ENCODE measurements around the gene ARID1B. TPM values are rescaled to one million over a fixed set of nuclear protein-coding genes. Genes with fewer than 3 reads are reported as not detected.

ARID1B gene
- total and polyA plus RNA-seq, 9 of the 15 experiments (the other 6 are each of a cell fraction or from before 2014, with no cell fraction given), result 12.5 to 50.5 (median 25.8) TPM

- TF ChIP-seq CCAR2 (IDR thresholded peaks at IDR 0.05; ENCODE audit: low read depth, low read length) (no peak), ZSCAN29 (IDR thresholded peaks at IDR 0.05) (0 out of 2 replicates have a peak, but pooled peaks have one; percentile 26), ZBTB17 (CRISPR knock-in tag; IDR thresholded peaks at IDR 0.05) (peak; percentile 60; the same call in 1 of the 2 replicates), SP1 (CRISPR knock-in tag; IDR thresholded peaks at IDR 0.05) (peak; percentile 44; the same call in 1 of the 2 replicates), NFIX (CRISPR knock-in tag; IDR thresholded peaks at IDR 0.05; ENCODE audit: low read depth) (no peak), ZNF586 (CRISPR knock-in tag; conservative IDR thresholded peaks at IDR 0.05) (peak; percentile 61; the same call in 1 of the 2 replicates), MYBL2 (IDR thresholded peaks at IDR 0.05; ENCODE audit: low read depth) (no peak), MYBL2 (CRISPR knock-in tag; IDR thresholded peaks at IDR 0.05; ENCODE audit: borderline replicate concordance) (no peak), RHOXF2B (CRISPR knock-in tag; conservative IDR thresholded peaks at IDR 0.05) (0 out of 2 replicates have a peak, but pooled peaks have one; percentile 24), NRF1 (conservative IDR thresholded peaks at IDR 0.05 in 1 of 2, IDR thresholded peaks at IDR 0.05 in 1 of 2) (peak; percentile 65 to 75), ZNF41 (CRISPR knock-in tag; conservative IDR thresholded peaks at IDR 0.05) (no peak), OTX1 (CRISPR knock-in tag; IDR thresholded peaks at IDR 0.05) (peak; percentile 40; the same call in 1 of the 2 replicates), RFX5 (IDR thresholded peaks at IDR 0.05; ENCODE audit: low read depth, low read length) (no peak), POU5F1 (IDR thresholded peaks at IDR 0.05; ENCODE audit: borderline replicate concordance, low read depth, low read length, partially characterized antibody) (no peak)
- TF ChIP-seq, protein P1, sequence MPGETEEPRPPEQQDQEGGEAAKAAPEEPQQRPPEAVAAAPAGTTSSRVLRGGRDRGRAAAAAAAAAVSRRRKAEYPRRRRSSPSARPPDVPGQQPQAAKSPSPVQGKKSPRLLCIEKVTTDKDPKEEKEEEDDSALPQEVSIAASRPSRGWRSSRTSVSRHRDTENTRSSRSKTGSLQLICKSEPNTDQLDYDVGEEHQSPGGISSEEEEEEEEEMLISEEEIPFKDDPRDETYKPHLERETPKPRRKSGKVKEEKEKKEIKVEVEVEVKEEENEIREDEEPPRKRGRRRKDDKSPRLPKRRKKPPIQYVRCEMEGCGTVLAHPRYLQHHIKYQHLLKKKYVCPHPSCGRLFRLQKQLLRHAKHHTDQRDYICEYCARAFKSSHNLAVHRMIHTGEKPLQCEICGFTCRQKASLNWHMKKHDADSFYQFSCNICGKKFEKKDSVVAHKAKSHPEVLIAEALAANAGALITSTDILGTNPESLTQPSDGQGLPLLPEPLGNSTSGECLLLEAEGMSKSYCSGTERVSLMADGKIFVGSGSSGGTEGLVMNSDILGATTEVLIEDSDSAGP (CRISPR knock-in tag; IDR thresholded peaks at IDR 0.05), result no peak
- TF ChIP-seq, protein P2, sequence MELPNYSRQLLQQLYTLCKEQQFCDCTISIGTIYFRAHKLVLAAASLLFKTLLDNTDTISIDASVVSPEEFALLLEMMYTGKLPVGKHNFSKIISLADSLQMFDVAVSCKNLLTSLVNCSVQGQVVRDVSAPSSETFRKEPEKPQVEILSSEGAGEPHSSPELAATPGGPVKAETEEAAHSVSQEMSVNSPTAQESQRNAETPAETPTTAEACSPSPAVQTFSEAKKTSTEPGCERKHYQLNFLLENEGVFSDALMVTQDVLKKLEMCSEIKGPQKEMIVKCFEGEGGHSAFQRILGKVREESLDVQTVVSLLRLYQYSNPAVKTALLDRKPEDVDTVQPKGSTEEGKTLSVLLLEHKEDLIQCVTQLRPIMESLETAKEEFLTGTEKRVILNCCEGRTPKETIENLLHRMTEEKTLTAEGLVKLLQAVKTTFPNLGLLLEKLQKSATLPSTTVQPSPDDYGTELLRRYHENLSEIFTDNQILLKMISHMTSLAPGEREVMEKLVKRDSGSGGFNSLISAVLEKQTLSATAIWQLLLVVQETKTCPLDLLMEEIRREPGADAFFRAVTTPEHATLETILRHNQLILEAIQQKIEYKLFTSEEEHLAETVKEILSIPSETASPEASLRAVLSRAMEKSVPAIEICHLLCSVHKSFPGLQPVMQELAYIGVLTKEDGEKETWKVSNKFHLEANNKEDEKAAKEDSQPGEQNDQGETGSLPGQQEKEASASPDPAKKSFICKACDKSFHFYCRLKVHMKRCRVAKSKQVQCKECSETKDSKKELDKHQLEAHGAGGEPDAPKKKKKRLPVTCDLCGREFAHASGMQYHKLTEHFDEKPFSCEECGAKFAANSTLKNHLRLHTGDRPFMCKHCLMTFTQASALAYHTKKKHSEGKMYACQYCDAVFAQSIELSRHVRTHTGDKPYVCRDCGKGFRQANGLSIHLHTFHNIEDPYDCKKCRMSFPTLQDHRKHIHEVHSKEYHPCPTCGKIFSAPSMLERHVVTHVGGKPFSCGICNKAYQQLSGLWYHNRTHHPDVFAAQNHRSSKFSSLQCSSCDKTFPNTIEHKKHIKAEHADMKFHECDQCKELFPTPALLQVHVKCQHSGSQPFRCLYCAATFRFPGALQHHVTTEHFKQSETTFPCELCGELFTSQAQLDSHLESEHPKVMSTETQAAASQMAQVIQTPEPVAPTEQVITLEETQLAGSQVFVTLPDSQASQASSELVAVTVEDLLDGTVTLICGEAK (IDR thresholded peaks at IDR 0.05), result 0 out of 2 replicates have a peak, but pooled peaks have one; percentile 46
- TF ChIP-seq, protein P2 (CRISPR knock-in tag; IDR thresholded peaks at IDR 0.05), result no peak
Observed at GRCh38 chr6:156776840-156777576, at the start of gene ARID1B (continued).
